ENCODE measurements around the gene QSER1. TPM values are rescaled to one million over a fixed set of nuclear protein-coding genes. Genes with fewer than 3 reads are reported as not detected.
"Not testable (repeated sequence)": the region's sequence is repeated elsewhere in the genome, so short reads cannot be mapped to it uniquely, and the experiment has no call there.

Gene QSER1
- total and polyA plus RNA-seq, 11 donors, result 2.1 to 25.3 (median 18.2) TPM

GRCh38 chr11:32861850-32862577, 30.6 kb upstream of the QSER1 start:
- 74 to 81% (median 77%) methylated on average over 3 of the region's 3 CpGs for WGBS, 4 donors
- no peaks in the 10 kb centered on the region for H3K9me3 ChIP-seq
- H3K4me3 ChIP-seq, result no peak overlapping the region
- no peak overlapping the region for H3K27ac ChIP-seq
- H3K4me1 ChIP-seq, result no peaks in the 10 kb centered on the region
- intact Hi-C loops (cut with DNase I), result no loop called here
- DNase-seq, result no peak
- TF ChIP-seq POLR2A (IDR thresholded peaks at IDR 0.05), result no peak
- TF ChIP-seq CTCF (IDR thresholded peaks at IDR 0.05), result no peak
- H3K36me3 ChIP-seq, result no peaks in the 10 kb centered on the region
- H3K27me3 ChIP-seq, result peaks cover 0 to 9% (median 0%) of the 10 kb centered on the region in 9 donors
- no peak for ATAC-seq

- DNase-seq (no peak), ATAC-seq (no peak)
- Histone ChIP-seq H3K27me3 (peaks cover 0 to 9% (median 0%) of the 10 kb centered on the region in 9 donors), H3K4me3 (no peak overlapping the region), H3K27ac (no peak overlapping the region), H3K9me3 (peaks cover 0 to 5% (median 0%) of the 10 kb centered on the region in 12 donors), H3K36me3 (no peaks in the 10 kb centered on the region), H3K4me1 (no peaks in the 10 kb centered on the region)
- TF ChIP-seq CTCF (IDR thresholded peaks at IDR 0.05) (no peak), POLR2A (IDR thresholded peaks at IDR 0.05) (no peak)
- intact Hi-C loops (cut with DNase I), result no loop called here
Measured at GRCh38 chr11:32864555-32864954, 28.1 kb upstream of the QSER1 start.

- DNase-seq; H3K4me1 ChIP-seq; H3K27ac ChIP-seq; intact Hi-C loops (cut with DNase I); ATAC-seq; H3K27me3 ChIP-seq; H3K9me3 ChIP-seq; H3K36me3 ChIP-seq; H3K4me3 ChIP-seq: not testable (repeated sequence)
- WGBS, 4 donors, result 66 to 70% (median 68%) methylated on average over 4 of the region's 4 CpGs
Measured at GRCh38 chr11:32868752-32869151, 23.9 kb upstream of the QSER1 start.

GRCh38 chr11:32870676-32871075, 21.9 kb upstream of the QSER1 start:
- no peak for ATAC-seq
- Histone ChIP-seq H3K4me1 (no peaks in the 10 kb centered on the region), H3K27me3 (no peaks in the 10 kb centered on the region), H3K27ac (no peak overlapping the region), H3K4me3 (no peak overlapping the region), H3K36me3 (no peaks in the 10 kb centered on the region), H3K9me3 (peaks cover 0 to 5% (median 0%) of the 10 kb centered on the region in 12 donors)
- intact Hi-C loops (cut with DNase I), result no loop called here
- TF ChIP-seq CTCF (IDR thresholded peaks at IDR 0.05) (peak in 7 of 12 donors; percentile 11 to 35 (median 25)), POLR2A (IDR thresholded peaks at IDR 0.05) (no peak)
- WGBS, 4 donors, result 46 to 59% (median 54%) methylated on average over 2 of the region's 2 CpGs
- DNase-seq, result no peak

GRCh38 chr11:32874132-32874531, 18.5 kb upstream of the QSER1 start:
- no peak for ATAC-seq
- Histone ChIP-seq H3K27ac (no peak overlapping the region), H3K27me3 (no peaks in the 10 kb centered on the region), H3K9me3 (no peaks in the 10 kb centered on the region), H3K4me1 (no peaks in the 10 kb centered on the region), H3K4me3 (no peak overlapping the region), H3K36me3 (no peaks in the 10 kb centered on the region)
- intact Hi-C loops (cut with DNase I), result no loop called here
- DNase-seq, result no peak
- TF ChIP-seq CTCF (IDR thresholded peaks at IDR 0.05), result no peak

Data from heart left ventricle (tissue), 16 donors.